ENCODE results near the gene TACC2.

Gene TACC2

GRCh38 chr10:122276611-122277208, 287.7 kb downstream of the TACC2 start:
- DNase-seq (ENCODE audit: low read depth), result peak; percentile 72

GRCh38 chr10:122277526-122278136, 288.7 kb downstream of the TACC2 start:
- no peak for DNase-seq (ENCODE audit: low read depth)

- DNase-seq (ENCODE audit: low read depth), result peak; percentile 46
These were observed 290.8 kb downstream of the TACC2 start for GRCh38 chr10:122279725-122280141.

GRCh38 chr10:122280156-122280555, 291.2 kb downstream of the TACC2 start:
- DNase-seq (ENCODE audit: low read depth), result no peak

- DNase-seq (ENCODE audit: low read depth), result no peak
These were observed 292.2 kb downstream of the TACC2 start for GRCh38 chr10:122281018-122281626.

GRCh38 chr10:122281751-122282150, 292.8 kb downstream of the TACC2 start:
- DNase-seq (ENCODE audit: low read depth), result no peak

- no peak for DNase-seq (ENCODE audit: low read depth)
These were observed 293.3 kb downstream of the TACC2 start for GRCh38 chr10:122282253-122282671.

GRCh38 chr10:122282909-122283308, 293.9 kb downstream of the TACC2 start:
- no peak for DNase-seq (ENCODE audit: low read depth)

- DNase-seq (ENCODE audit: low read depth), result no peak
These were observed 296.8 kb downstream of the TACC2 start for GRCh38 chr10:122285506-122286444.

GRCh38 chr10:122286867-122287266, 297.9 kb downstream of the TACC2 start:
- peak; percentile 46 for DNase-seq (ENCODE audit: low read depth)

- DNase-seq (ENCODE audit: low read depth), result no peak
These were observed 298.6 kb downstream of the TACC2 start for GRCh38 chr10:122287570-122287969.

GRCh38 chr10:122288262-122288661, 299.3 kb downstream of the TACC2 start:
- DNase-seq (ENCODE audit: low read depth), result no peak

GRCh38 chr10:122288917-122289316, 300.0 kb downstream of the TACC2 start:
- no peak for DNase-seq (ENCODE audit: low read depth)

GRCh38 chr10:122290334-122290733, 301.4 kb downstream of the TACC2 start:
- DNase-seq (ENCODE audit: low read depth), result no peak

GRCh38 chr10:122290833-122291532, 302.0 kb downstream of the TACC2 start:
- DNase-seq (ENCODE audit: low read depth), result no peak

GRCh38 chr10:122291739-122292138, 302.8 kb downstream of the TACC2 start:
- DNase-seq (ENCODE audit: low read depth), result no peak

GRCh38 chr10:122292376-122292775, 303.4 kb downstream of the TACC2 start:
- no peak for DNase-seq (ENCODE audit: low read depth)

- DNase-seq (ENCODE audit: low read depth), result no peak
These were observed 304.4 kb downstream of the TACC2 start for GRCh38 chr10:122293156-122293960.

GRCh38 chr10:122293961-122294380, 305.0 kb downstream of the TACC2 start:
- DNase-seq (ENCODE audit: low read depth), result no peak

GRCh38 chr10:122294511-122295450, 305.8 kb downstream of the TACC2 start:
- DNase-seq (ENCODE audit: low read depth), result no peak

All from amniotic epithelial cell (primary cell).